Stimulated activated CD4-positive, alpha-beta T cell treated with anti-CD3 and anti-CD28 coated beads, Interleukin-4, amount 100 ng/mL, for 24 hours (primary cell): ENCODE data around the gene HSPA1A.
"Not testable (repeated sequence)": the region's sequence is repeated elsewhere in the genome, so short reads cannot be mapped to it uniquely, and the experiment has no call there.

Experiments
- DNase-seq: peaks from one replicate; pipeline ENCODE4 v3.0.0-alpha.2; 2020

Gene HSPA1A

GRCh38 chr6:31813465-31813849 is 1.9 kb upstream of the HSPA1A start:
- DNase-seq = no peak

GRCh38 chr6:31814677-31815024 is 692 bp upstream of the HSPA1A start:
- peak; percentile 72 for DNase-seq

- not testable (repeated sequence) for DNase-seq
Measured at GRCh38 chr6:31817133-31817928, 2.0 kb downstream of the HSPA1A start.

GRCh38 chr6:31817929-31818511 is 2.7 kb downstream of the HSPA1A start:
- not testable (repeated sequence) for DNase-seq

GRCh38 chr6:31819871-31820299 is 4.5 kb downstream of the HSPA1A start:
- no peak for DNase-seq

GRCh38 chr6:31820399-31820798 is 5.1 kb downstream of the HSPA1A start:
- DNase-seq = not testable (repeated sequence)

- peak; percentile 75 for DNase-seq
Measured at GRCh38 chr6:31821301-31822035, 6.1 kb downstream of the HSPA1A start.

GRCh38 chr6:31822036-31822821 is 6.9 kb downstream of the HSPA1A start:
- peak; percentile 65 for DNase-seq

- DNase-seq = not testable (repeated sequence)
Measured at GRCh38 chr6:31823592-31824196, 8.4 kb downstream of the HSPA1A start.

- DNase-seq = no peak
Measured at GRCh38 chr6:31825553-31825952, 10.2 kb downstream of the HSPA1A start.

GRCh38 chr6:31826793-31827285 is 11.5 kb downstream of the HSPA1A start:
- DNase-seq = peak; percentile 49

GRCh38 chr6:31827286-31828079 is 12.1 kb downstream of the HSPA1A start, which contains the start of gene HSPA1B:
Gene HSPA1B, plus strand, starts transcription at chr6:31827738. Its CDS starts 213 bp downstream, at chr6:31827951.
- DNase-seq = peak; percentile 94

GRCh38 chr6:31829633-31830283 is 14.4 kb downstream of the HSPA1A start:
- DNase-seq = no peak

GRCh38 chr6:31830886-31831335 is 15.6 kb downstream of the HSPA1A start:
- DNase-seq = no peak

- DNase-seq = no peak
Measured at GRCh38 chr6:31831350-31832215, 16.2 kb downstream of the HSPA1A start.

GRCh38 chr6:31834367-31835250 is 19.3 kb downstream of the HSPA1A start:
- DNase-seq = peak; percentile 86

- no peak for DNase-seq
Measured at GRCh38 chr6:31836047-31836473, 20.7 kb downstream of the HSPA1A start.
